ENCODE results near the gene BTNL2. TPM values are rescaled to one million over a fixed set of nuclear protein-coding genes. Genes with fewer than 3 reads are reported as not detected.
"Not testable (repeated sequence)": the region's sequence is repeated elsewhere in the genome, so short reads cannot be mapped to it uniquely, and the experiment has no call there.

Gene BTNL2
- total RNA-seq, 3 donors from 2014 or later: not detected

GRCh38 chr6:32367644-32368043, 39.3 kb downstream of the BTNL2 start:
- H3K4me3 ChIP-seq: no peak overlapping the region
- intact Hi-C loops (cut with DNase I, micrococcal nuclease): no loop called here
- no peak for TF ChIP-seq CTCF (IDR thresholded peaks at IDR 0.05)
- H3K36me3 ChIP-seq (ENCODE audit: low read depth): no peaks in the 10 kb centered on the region
- H3K9me3 ChIP-seq: no peaks in the 10 kb centered on the region
- H3K4me1 ChIP-seq (ENCODE audit: low read depth): no peaks in the 10 kb centered on the region
- no peak for DNase-seq
- no peak for ATAC-seq

- ATAC-seq; intact Hi-C loops (cut with DNase I, micrococcal nuclease); H3K4me1 ChIP-seq (ENCODE audit: low read depth); DNase-seq; H3K9me3 ChIP-seq; H3K36me3 ChIP-seq (ENCODE audit: low read depth); H3K4me3 ChIP-seq: not testable (repeated sequence)
Measured at GRCh38 chr6:32359225-32359624, 47.8 kb downstream of the BTNL2 start.

- H3K4me3 ChIP-seq; ATAC-seq; H3K4me1 ChIP-seq (ENCODE audit: low read depth); H3K9me3 ChIP-seq; DNase-seq; H3K36me3 ChIP-seq (ENCODE audit: low read depth); intact Hi-C loops (cut with DNase I, micrococcal nuclease): not testable (repeated sequence)
Measured at GRCh38 chr6:32358548-32358947, 48.4 kb downstream of the BTNL2 start.

GRCh38 chr6:32355018-32355417, 52.0 kb downstream of the BTNL2 start:
- DNase-seq (no peak), ATAC-seq (no peak)
- H3K4me3 ChIP-seq: no peak overlapping the region
- H3K4me1 ChIP-seq (ENCODE audit: low read depth): no peaks in the 10 kb centered on the region
- no peak for TF ChIP-seq CTCF (IDR thresholded peaks at IDR 0.05)
- H3K36me3 ChIP-seq (ENCODE audit: low read depth): no peaks in the 10 kb centered on the region
- intact Hi-C loops (cut with DNase I, micrococcal nuclease): no loop called here
- H3K9me3 ChIP-seq: no peaks in the 10 kb centered on the region

GRCh38 chr6:32353348-32353747, 53.6 kb downstream of the BTNL2 start:
- intact Hi-C loops (cut with DNase I, micrococcal nuclease): no loop called here
- ATAC-seq (no peak), DNase-seq (no peak)
- Histone ChIP-seq H3K36me3 (ENCODE audit: low read depth) (no peaks in the 10 kb centered on the region), H3K9me3 (no peaks in the 10 kb centered on the region), H3K4me1 (ENCODE audit: low read depth) (no peaks in the 10 kb centered on the region), H3K4me3 (no peak overlapping the region)
- no peak for TF ChIP-seq CTCF (IDR thresholded peaks at IDR 0.05)

Other genes with a start within 250 kb of the BTNL2 start
- 10 to 100 TPM; 16.9 to 32.1 (median 21.5) TPM for gene EGFL8, start 242.6 kb downstream of the BTNL2 start, total RNA-seq
- 10 to 100 TPM; 49.0 to 60.1 (median 56.2) TPM for gene AGPAT1, start 231.1 kb downstream of the BTNL2 start, total RNA-seq
- gene RNF5, start 228.8 kb downstream of the BTNL2 start, total RNA-seq: 100 to 1,000 TPM in 1 of 3 donors, 10 to 100 TPM in 2; 79.0 to 114 (median 85.0) TPM
- 1 to 10 TPM; 5.3 to 8.1 (median 6.3) TPM for gene AGER, start 222.9 kb downstream of the BTNL2 start, total RNA-seq
- gene PBX2, start 217.0 kb downstream of the BTNL2 start, total RNA-seq: 10 to 100 TPM; 49.4 to 97.7 (median 53.9) TPM
- 10 to 100 TPM in 1 of 3 donors, 1 to 10 TPM in 2; 6.6 to 14.7 (median 9.9) TPM for gene GPSM3, start 214.5 kb downstream of the BTNL2 start, total RNA-seq
- 10 to 100 TPM in 1 of 3 donors, 1 to 10 TPM in 2; 1.5 to 10.5 (median 4.0) TPM for gene NOTCH4, start 183.1 kb downstream of the BTNL2 start, total RNA-seq
- not detected for gene TSBP1, start 35.3 kb downstream of the BTNL2 start, total RNA-seq
- gene HLA-DRA, start 32.7 kb upstream of the BTNL2 start, total RNA-seq: 100 to 1,000 TPM in 2 of 3 donors, 10 to 100 TPM in 1; 69.0 to 333 (median 115) TPM
- gene HLA-DRB5, start 123.1 kb upstream of the BTNL2 start, total RNA-seq: 10 to 100 TPM in 2 of 3 donors, 1 to 10 TPM in 1; 2.1 to 50.3 (median 28.8) TPM
- 100 to 1,000 TPM in 1 of 3 donors, 10 to 100 TPM in 2; 26.9 to 169 (median 89.6) TPM for gene HLA-DRB1, start 182.7 kb upstream of the BTNL2 start, total RNA-seq
- gene HLA-DQA1, start 230.2 kb upstream of the BTNL2 start, total RNA-seq: 10 to 100 TPM in 2 of 3 donors, 1 to 10 TPM in 1; 9.9 to 36.2 (median 24.1) TPM